ENCODE data around the gene NBR1. TPM values are rescaled to one million over a fixed set of nuclear protein-coding genes. Genes with fewer than 3 reads are reported as not detected.
"Not testable (repeated sequence)": the region's sequence is repeated elsewhere in the genome, so short reads cannot be mapped to it uniquely, and the experiment has no call there.

The NBR1 gene
- total and polyA plus RNA-seq, 4 donors = 25.5 to 127 (median 50.4) TPM

DNA sequence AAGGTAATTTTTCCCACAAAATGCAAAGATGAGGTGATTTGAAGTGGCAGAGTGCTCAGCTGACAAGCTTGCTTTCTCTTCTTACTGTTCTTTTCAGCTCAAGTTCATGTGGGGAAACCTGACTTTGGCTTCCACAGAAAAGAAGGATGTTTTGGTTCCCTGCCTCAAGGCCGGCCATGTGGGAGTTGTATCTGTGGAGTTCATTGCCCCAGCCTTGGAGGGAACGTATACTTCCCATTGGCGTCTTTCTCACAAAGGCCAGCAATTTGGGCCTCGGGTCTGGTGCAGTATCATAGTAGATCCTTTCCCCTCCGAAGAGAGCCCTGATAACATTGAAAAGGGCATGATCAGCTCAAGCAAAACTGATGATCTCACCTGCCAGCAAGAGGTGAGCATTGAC, 22.2 kb downstream of the NBR1 start:
- peaks cover 53 to 70% (median 63%) of the 10 kb centered on the region in 4 donors for H3K36me3 ChIP-seq (ENCODE audit: control insufficient read depth in 4 of 4, insufficient read depth in 4 of 4, low read length in 4 of 4)
- peaks cover 0 to 3% (median 0%) of the 10 kb centered on the region in 4 donors for H3K9me3 ChIP-seq (ENCODE audit: control insufficient read depth in 4 of 4, insufficient read depth in 3 of 4, low read length in 3 of 4)
- WGBS, 2 donors = 95 to 98% methylated on average over 5 of the region's 5 CpGs
- no peak overlapping the region for H3K9ac ChIP-seq (ENCODE audit: insufficient read depth in 1 of 2, low read length in 2 of 2)
- ATAC-seq (ENCODE audit: insufficient read depth, low FRiP score) (no peak), DNase-seq (no peak)
- H3K27me3 ChIP-seq (ENCODE audit: control insufficient read depth in 3 of 3, insufficient read depth in 3 of 3, low read length in 2 of 3) = no peaks in the 10 kb centered on the region
- H3K4me3 ChIP-seq = no peak overlapping the region
- H3K27ac ChIP-seq (ENCODE audit: low read depth in 1 of 2, low read length in 1 of 2) = no peak overlapping the region
- TF ChIP-seq, protein P1, sequence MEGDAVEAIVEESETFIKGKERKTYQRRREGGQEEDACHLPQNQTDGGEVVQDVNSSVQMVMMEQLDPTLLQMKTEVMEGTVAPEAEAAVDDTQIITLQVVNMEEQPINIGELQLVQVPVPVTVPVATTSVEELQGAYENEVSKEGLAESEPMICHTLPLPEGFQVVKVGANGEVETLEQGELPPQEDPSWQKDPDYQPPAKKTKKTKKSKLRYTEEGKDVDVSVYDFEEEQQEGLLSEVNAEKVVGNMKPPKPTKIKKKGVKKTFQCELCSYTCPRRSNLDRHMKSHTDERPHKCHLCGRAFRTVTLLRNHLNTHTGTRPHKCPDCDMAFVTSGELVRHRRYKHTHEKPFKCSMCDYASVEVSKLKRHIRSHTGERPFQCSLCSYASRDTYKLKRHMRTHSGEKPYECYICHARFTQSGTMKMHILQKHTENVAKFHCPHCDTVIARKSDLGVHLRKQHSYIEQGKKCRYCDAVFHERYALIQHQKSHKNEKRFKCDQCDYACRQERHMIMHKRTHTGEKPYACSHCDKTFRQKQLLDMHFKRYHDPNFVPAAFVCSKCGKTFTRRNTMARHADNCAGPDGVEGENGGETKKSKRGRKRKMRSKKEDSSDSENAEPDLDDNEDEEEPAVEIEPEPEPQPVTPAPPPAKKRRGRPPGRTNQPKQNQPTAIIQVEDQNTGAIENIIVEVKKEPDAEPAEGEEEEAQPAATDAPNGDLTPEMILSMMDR (IDR thresholded peaks at IDR 0.05; ENCODE audit: control extremely low read depth, extremely low read depth) = no peak
- H3K4me1 ChIP-seq (ENCODE audit: control insufficient read depth in 5 of 5, insufficient read depth in 5 of 5, low read length in 5 of 5) = no peaks in the 10 kb centered on the region

DNA sequence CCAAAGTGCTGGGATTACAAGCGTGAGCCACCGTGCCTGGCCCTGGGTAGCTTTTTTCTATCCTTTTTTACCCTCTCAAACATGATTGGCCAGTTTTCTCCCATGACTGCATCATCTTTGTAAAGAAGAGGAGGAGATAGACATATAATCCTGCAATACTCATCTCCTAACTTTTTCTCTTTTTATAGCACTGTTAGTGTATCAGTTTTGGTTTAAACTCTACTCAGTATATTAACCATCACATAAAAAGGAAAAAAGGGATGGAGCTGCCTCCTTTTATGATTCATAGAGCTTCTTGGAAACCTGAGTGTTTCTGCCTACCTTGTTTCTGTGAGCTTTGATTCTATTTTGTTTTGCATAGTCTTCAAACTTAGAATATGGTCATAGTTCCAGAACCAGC, 28.6 kb downstream of the NBR1 start:
- H3K27ac ChIP-seq (ENCODE audit: low read depth in 1 of 2, low read length in 1 of 2) = no peak overlapping the region
- peaks cover 47 to 67% (median 51%) of the 10 kb centered on the region in 4 donors for H3K36me3 ChIP-seq (ENCODE audit: control insufficient read depth in 4 of 4, insufficient read depth in 4 of 4, low read length in 4 of 4)
- ATAC-seq (ENCODE audit: insufficient read depth, low FRiP score) (no peak), DNase-seq (no peak)
- H3K4me3 ChIP-seq = no peak overlapping the region
- no peak overlapping the region for H3K9ac ChIP-seq (ENCODE audit: insufficient read depth in 1 of 2, low read length in 2 of 2)
- H3K27me3 ChIP-seq (ENCODE audit: control insufficient read depth in 3 of 3, insufficient read depth in 3 of 3, low read length in 2 of 3) = no peaks in the 10 kb centered on the region
- 94 to 100% methylated on average over 2 of the region's 2 CpGs for WGBS, 2 donors
- TF ChIP-seq, protein P1 (IDR thresholded peaks at IDR 0.05; ENCODE audit: control extremely low read depth, extremely low read depth) = no peak
- no peaks in the 10 kb centered on the region for H3K4me1 ChIP-seq (ENCODE audit: control insufficient read depth in 5 of 5, insufficient read depth in 5 of 5, low read length in 5 of 5)
- peaks cover 0 to 3% (median 0%) of the 10 kb centered on the region in 4 donors for H3K9me3 ChIP-seq (ENCODE audit: control insufficient read depth in 4 of 4, insufficient read depth in 3 of 4, low read length in 3 of 4)

DNA sequence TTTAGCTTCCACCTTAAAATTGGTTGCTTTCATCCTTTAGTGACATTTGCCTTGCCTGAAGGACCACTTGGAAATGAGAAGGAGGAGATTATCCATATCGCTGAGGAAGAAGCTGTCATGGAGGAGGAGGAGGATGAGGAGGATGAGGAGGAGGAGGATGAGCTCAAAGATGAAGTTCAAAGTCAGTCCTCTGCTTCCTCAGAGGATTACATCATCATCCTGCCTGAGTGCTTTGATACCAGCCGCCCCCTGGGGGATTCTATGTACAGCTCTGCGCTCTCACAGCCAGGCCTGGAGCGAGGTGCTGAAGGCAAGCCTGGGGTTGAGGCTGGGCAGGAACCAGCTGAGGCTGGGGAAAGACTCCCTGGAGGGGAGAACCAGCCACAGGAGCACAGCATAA, 29.1 kb downstream of the NBR1 start:
- WGBS, 2 donors = 90 to 93% methylated on average over 4 of the region's 4 CpGs
- H3K36me3 ChIP-seq (ENCODE audit: control insufficient read depth in 4 of 4, insufficient read depth in 4 of 4, low read length in 4 of 4) = peaks cover 42 to 64% (median 49%) of the 10 kb centered on the region in 4 donors
- H3K27me3 ChIP-seq (ENCODE audit: control insufficient read depth in 3 of 3, insufficient read depth in 3 of 3, low read length in 2 of 3) = no peaks in the 10 kb centered on the region
- H3K27ac ChIP-seq (ENCODE audit: low read depth in 1 of 2, low read length in 1 of 2) = no peak overlapping the region
- no peak for DNase-seq
- H3K4me3 ChIP-seq = no peak overlapping the region
- H3K9ac ChIP-seq (ENCODE audit: insufficient read depth in 1 of 2, low read length in 2 of 2) = no peak overlapping the region
- ATAC-seq (ENCODE audit: insufficient read depth, low FRiP score) = no peak
- no peaks in the 10 kb centered on the region for H3K4me1 ChIP-seq (ENCODE audit: control insufficient read depth in 5 of 5, insufficient read depth in 5 of 5, low read length in 5 of 5)
- peaks cover 0 to 3% (median 0%) of the 10 kb centered on the region in 4 donors for H3K9me3 ChIP-seq (ENCODE audit: control insufficient read depth in 4 of 4, insufficient read depth in 3 of 4, low read length in 3 of 4)
- TF ChIP-seq, protein P1 (IDR thresholded peaks at IDR 0.05; ENCODE audit: control extremely low read depth, extremely low read depth) = no peak

DNA sequence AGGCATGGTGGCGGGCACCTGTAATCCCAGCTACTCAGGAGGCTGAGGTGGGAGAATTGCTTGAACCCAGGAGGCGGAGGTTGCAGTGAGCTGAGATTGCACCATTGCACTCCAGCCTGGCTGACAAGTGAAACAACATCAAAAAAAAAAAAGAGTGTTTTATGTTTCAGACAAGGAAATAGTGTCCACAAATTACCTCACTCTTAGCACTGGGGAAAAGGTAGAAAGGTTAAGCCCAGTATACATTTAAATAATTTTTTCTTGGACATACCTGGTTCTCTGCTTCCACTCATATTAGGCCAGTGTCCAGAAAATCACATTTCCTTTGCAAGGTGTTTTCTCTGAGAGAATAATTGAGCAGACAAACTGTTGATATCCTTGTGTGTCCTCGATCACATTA, 32.0 kb downstream of the NBR1 start:
- WGBS, 2 donors = 96% methylated on average over 3 of the region's 3 CpGs

More for the DNA sequence above, 32.0 kb downstream of the NBR1 start:
- not testable (repeated sequence) for H3K4me1 ChIP-seq (ENCODE audit: control insufficient read depth in 5 of 5, insufficient read depth in 5 of 5, low read length in 5 of 5); H3K27me3 ChIP-seq (ENCODE audit: control insufficient read depth in 3 of 3, insufficient read depth in 3 of 3, low read length in 2 of 3); H3K4me3 ChIP-seq; H3K9ac ChIP-seq (ENCODE audit: insufficient read depth in 1 of 2, low read length in 2 of 2); H3K27ac ChIP-seq (ENCODE audit: low read depth in 1 of 2, low read length in 1 of 2); ATAC-seq (ENCODE audit: insufficient read depth, low FRiP score); H3K9me3 ChIP-seq (ENCODE audit: control insufficient read depth in 4 of 4, insufficient read depth in 3 of 4, low read length in 3 of 4); DNase-seq
- peaks cover 34 to 51% (median 43%) of the 10 kb centered on the region in 4 donors for H3K36me3 ChIP-seq (ENCODE audit: control insufficient read depth in 4 of 4, insufficient read depth in 4 of 4, low read length in 4 of 4)
